ENCODE data around the gene NCL.
"Not testable (repeated sequence)": the region's sequence is repeated elsewhere in the genome, so short reads cannot be mapped to it uniquely, and the experiment has no call there.

The NCL gene

GRCh38 chr2:231430437-231430836, 33.8 kb downstream of the NCL start:
- DNase-seq (ENCODE audit: low spot score): not testable (repeated sequence)

GRCh38 chr2:231429901-231430300, 34.4 kb downstream of the NCL start:
- no peak for DNase-seq (ENCODE audit: low spot score)

GRCh38 chr2:231429152-231429551, 35.1 kb downstream of the NCL start:
- no peak for DNase-seq (ENCODE audit: low spot score)

- no peak for DNase-seq (ENCODE audit: low spot score)
These were observed 37.2 kb downstream of the NCL start for GRCh38 chr2:231427116-231427515.

GRCh38 chr2:231425811-231426703, 38.2 kb downstream of the NCL start:
- no peak for DNase-seq (ENCODE audit: low spot score)

- DNase-seq (ENCODE audit: low spot score): no peak
These were observed 38.9 kb downstream of the NCL start for GRCh38 chr2:231425291-231425810.

GRCh38 chr2:231423176-231423575, 41.1 kb downstream of the NCL start:
- DNase-seq (ENCODE audit: low spot score): no peak

- DNase-seq (ENCODE audit: low spot score): no peak
These were observed 42.2 kb downstream of the NCL start for GRCh38 chr2:231422056-231422455.

- DNase-seq (ENCODE audit: low spot score): no peak
These were observed 43.2 kb downstream of the NCL start for GRCh38 chr2:231421051-231421580.

- DNase-seq (ENCODE audit: low spot score): no peak
These were observed 45.3 kb downstream of the NCL start for GRCh38 chr2:231418820-231419640.

- no peak for DNase-seq (ENCODE audit: low spot score)
These were observed 49.3 kb downstream of the NCL start for GRCh38 chr2:231415029-231415428.

GRCh38 chr2:231413921-231414476, 50.3 kb downstream of the NCL start:
- DNase-seq (ENCODE audit: low spot score): no peak

- no peak for DNase-seq (ENCODE audit: low spot score)
These were observed 50.8 kb downstream of the NCL start for GRCh38 chr2:231413456-231413855.

GRCh38 chr2:231412618-231412963, 51.7 kb downstream of the NCL start:
- DNase-seq (ENCODE audit: low spot score): no peak

GRCh38 chr2:231411831-231412617, 52.3 kb downstream of the NCL start:
- DNase-seq (ENCODE audit: low spot score): peak; percentile 61

GRCh38 chr2:231411237-231411636, 53.0 kb downstream of the NCL start:
- no peak for DNase-seq (ENCODE audit: low spot score)

GRCh38 chr2:231410293-231411004, 53.8 kb downstream of the NCL start:
- DNase-seq (ENCODE audit: low spot score): no peak

- DNase-seq (ENCODE audit: low spot score): no peak
These were observed 54.5 kb downstream of the NCL start for GRCh38 chr2:231409776-231410175.

- DNase-seq (ENCODE audit: low spot score): not testable (repeated sequence)
These were observed 56.0 kb downstream of the NCL start for GRCh38 chr2:231408304-231408703.

- DNase-seq (ENCODE audit: low spot score): not testable (repeated sequence)
These were observed 56.6 kb downstream of the NCL start for GRCh38 chr2:231407686-231408085.
